HG03025 (cell line): ENCODE measurements around the gene GKAP1.
"Not testable (repeated sequence)": the region's sequence is repeated elsewhere in the genome, so short reads cannot be mapped to it uniquely, and the experiment has no call there.

Experiments
- ATAC-seq: cut with Tn5 transposase; IDR thresholded peaks from one replicate; pipeline ENCODE4 v1.9.1; 2021; ENCODE audit warnings: mild to moderate bottlenecking, moderate library complexity; ENCODE audit not compliant: unreplicated experiment, low FRiP score

GKAP1 gene

DNA sequence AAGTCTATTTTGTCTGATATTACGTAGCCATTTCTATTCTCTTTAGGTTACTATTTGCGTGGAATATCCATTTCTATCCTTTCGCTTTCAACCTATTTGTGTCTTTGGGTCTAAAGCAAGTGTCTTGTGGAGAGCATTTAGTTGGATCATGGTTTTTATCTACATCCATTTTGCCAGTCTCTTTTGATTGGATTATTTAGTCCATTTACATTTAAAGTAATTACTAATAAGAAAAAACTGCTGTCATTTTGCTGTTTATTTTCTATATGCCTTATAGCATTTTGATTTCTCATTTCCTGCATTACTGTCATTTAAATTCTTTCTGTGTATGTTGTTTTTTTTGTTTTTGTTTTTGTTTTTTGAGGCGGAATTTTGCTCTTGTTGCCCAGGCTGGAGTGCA lies 83.8 kb downstream of the GKAP1 start:
- ATAC-seq, result no peak

DNA sequence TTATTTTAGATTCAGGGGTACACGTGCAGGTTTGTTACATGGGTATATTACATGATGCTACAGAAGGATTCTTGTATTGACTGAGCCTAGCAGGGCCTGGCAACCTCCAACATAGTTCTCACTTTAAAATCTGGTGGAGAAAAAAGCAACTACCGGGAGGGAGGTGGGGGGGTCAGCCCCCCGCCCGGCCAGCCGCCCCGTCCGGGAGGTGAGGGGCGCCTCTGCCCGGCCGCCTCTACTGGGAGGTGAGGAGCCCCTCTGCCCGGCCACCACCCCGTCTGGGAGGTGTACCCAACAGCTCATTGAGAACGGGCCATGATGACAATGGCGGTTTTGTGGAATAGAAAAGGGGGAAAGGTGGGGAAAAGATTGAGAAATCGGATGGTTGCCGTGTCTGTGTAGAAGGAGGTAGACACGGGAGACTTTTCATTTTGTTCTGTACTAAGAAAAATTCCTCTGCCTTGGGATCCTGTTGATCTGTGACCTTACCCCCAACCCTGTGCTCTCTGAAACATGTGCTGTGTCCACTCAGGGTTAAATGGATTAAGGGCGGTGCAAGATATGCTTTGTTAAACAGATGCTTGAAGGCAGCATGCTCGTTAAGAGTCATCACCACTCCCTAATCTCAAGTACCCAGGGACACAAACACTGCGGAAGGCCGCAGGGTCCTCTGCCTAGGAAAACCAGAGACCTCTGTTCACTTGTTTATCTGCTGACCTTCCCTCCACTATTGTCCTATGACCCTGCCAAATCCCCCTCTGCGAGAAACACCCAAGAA lies 88.8 kb downstream of the GKAP1 start:
- not testable (repeated sequence) for ATAC-seq

DNA sequence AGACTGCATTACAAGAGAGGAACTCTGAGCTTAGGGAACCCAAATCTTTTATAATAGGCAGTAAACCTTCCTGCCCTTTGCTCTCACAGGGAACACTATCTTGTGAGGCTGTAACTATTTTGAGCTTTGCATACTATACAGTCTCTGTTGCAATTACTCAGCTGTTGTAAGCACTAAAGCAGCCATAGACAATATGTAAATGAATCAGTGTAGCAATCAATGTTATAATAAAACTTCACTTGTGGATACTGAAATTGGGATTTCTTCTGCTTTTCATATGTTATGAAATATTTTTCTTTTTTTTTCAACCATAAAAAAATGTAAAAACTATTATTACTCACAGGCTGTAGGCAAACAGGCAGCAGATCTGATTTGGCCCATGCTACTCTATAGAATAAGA lies 93.1 kb downstream of the GKAP1 start:
- no peak for ATAC-seq

DNA sequence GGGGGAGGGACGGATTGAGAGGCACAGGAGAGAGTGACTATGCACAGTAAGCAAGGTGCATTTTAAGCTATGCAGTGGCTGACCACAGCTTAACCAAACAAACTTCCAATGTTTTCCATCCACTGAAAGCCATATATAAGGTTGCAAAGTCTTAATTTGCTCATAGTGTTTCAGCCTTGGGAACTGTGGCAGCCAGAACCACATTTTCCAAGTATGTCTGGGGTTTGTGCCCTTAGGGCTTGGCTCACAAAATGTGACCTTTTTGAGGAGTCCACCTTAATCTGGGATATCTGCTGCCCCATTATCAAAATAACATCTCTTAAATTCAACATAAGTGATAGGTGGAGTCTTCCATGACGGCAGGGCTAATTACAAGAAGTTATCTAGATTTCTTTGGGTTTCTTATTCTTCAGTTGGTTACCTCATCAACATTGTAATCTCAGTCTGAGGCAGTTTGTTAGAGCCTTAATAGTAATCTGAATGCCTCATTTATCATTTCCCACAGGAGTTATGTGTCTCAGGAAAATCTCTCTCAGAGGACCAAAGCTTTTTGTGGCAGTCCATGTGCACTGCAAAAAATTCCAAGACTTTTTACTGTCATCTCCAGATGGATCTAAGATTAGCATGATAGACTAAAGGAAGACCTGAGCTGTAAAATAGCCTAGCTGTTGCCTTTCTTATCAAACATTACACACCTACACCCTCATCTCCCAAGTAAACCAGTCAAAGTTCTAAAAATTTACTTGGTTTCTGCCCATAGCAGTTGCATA lies 94.7 kb downstream of the GKAP1 start:
- no peak for ATAC-seq

DNA sequence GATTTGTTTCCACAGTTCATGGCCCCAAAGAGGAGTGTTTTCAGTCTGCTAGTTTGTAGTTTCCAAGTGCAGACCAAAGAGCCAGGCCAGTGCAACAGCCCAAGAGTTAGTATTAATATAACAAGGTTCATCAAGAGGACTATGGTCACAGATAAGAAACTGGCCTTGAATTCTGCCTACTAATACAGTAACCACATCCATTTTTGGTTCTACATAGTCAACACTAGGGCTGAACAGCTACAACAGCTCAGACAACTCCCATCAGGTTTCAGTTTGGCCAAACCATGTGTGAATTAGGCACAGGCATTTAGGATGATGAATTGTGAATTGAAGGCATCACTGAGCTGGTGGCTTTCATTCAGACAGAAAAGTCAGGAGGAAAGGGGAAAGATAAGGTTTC lies 96.1 kb downstream of the GKAP1 start:
- ATAC-seq, result no peak

DNA sequence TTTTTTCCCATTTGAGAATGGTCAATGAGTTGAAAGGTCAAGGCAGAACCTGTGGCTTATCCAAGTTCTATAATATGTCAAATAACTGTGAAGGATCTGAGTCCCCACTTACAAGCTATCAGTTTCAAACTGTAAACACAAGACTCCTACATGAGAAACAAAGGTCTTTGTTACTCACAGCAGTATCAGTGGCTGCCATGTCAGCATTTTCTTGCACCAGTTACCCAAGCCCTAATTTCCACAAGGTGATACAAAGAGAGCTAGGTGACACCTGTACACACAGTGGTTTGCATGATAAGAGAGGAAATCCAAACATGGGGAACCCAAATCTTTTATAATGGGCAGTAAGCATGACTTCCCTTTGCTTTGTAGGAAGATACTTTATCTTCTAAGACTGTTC lies 101.8 kb downstream of the GKAP1 start:
- ATAC-seq, result no peak

DNA sequence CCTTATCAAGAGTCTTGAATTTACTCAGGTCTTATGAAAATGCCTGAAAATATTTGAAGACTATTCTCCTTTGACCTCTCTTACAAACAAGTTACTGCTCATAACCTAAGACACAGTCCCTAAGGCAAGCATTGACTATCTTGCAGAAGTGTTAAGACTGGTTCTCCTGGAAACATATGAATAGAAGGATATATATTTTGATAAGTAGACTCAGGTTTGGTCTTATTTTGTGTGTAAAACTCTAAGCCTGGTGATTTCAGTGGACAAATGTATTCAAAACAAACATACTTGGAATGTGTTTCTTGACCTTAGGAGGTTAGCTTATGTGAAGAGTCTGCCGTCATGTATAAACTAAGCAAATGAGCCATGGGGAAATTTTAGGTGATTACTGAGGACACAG lies 102.3 kb downstream of the GKAP1 start:
- ATAC-seq, result no peak

DNA sequence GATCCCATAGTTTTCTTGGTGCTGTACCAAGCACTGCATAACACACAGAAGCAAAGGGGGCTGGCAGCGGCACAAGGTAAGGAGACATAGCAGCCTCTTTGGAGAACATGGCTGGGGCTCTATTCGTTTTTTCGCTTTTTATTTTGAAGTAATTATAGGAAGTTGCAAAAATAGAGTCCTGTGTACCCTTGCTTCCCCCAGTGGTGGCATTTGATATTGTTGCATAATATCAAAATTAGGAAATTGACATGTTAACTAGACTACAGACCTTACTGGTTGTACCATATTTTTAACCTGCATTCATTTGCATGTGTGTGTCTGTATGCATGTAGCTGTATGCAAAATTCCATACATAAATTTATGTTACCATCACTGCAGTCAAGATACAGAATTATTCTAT lies 103.2 kb downstream of the GKAP1 start:
- ATAC-seq, result no peak

DNA sequence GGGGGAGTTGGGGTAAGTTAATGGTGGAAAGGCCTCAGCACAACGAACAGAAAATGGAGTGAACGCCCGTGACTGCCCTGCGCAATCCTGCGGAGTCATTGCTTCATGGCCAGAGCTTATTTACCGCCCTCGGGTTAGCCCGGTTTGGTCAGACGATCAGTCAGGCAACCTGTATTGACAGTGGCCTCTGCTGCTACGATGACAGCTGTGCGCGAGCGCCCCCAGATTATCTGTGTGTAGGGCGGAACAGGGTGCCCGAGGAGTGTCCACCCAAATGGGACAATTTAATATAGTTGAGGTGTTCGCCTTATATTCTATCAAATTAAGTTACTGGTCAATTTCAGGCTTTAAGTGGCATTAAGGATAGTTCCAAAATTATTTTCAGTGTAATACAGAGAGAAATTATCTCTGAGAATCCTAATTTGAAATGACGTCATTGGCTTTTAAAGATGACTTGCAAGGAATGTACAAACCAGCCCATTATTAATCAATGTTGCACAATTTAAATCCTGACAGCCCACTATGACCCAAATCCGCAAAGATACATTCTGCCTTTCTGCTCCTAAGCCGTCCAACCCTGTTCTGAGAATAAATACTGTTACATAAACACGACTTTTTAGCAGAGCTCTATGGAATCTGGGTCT lies 108.9 kb downstream of the GKAP1 start:
- ATAC-seq, result peak; percentile 50

DNA sequence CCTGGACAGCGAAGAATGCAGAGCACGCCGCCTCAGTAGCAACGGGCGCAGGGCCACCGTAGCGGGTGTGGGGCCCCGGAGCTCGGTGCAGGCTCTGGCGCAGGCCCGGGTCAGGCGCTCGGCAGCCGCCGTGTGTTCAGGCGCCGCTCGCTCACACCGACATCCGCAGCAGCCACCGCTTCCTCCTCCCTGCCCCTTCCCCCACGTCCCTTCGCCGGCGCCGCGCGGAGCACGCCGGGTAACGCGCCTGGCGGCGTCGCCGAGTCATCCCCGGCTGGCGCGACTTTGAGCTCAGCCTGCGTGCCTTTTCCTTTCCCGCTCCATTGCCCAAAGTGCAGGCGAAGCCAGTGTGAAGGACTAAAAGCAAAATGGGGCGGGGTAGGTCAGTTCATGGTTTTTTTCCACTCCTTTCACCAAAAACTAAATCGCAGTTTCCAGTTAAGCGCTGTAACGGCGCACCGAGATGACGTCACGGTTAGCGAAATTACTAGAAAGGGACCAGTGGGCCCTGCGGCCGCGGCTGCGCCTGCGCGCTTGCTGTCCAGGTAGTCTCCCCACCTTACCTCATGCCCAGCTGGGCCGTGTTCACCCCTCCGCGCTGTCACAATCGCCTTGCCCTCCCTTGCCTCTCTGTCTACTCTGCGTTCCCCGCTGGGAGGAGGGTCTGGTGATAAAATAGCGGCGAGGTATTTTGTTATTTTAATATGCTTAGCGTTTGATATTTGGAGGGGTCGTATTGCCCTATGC lies 109.6 kb downstream of the GKAP1 start, which contains the start of gene UBQLN1:
UBQLN1 (minus strand) TSS at position 191 of the 747 bp plus-strand sequence. CDS start 279 bp downstream, outside the sequence.
- ATAC-seq, result peak; percentile 81

DNA sequence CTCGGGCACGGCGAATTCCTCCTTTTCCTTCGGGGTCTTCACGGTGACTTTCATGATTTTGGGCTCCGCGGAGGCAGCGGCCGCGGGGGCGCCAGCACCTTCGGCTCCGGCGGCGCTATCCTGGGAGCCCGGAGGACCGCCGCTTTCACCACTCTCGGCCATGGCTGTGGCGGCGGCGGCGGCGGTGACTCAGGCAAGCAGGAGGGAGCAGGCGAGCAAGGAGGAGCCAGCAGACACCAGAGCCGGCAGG lies 110.1 kb downstream of the GKAP1 start:
- peak; percentile 38 for ATAC-seq

DNA sequence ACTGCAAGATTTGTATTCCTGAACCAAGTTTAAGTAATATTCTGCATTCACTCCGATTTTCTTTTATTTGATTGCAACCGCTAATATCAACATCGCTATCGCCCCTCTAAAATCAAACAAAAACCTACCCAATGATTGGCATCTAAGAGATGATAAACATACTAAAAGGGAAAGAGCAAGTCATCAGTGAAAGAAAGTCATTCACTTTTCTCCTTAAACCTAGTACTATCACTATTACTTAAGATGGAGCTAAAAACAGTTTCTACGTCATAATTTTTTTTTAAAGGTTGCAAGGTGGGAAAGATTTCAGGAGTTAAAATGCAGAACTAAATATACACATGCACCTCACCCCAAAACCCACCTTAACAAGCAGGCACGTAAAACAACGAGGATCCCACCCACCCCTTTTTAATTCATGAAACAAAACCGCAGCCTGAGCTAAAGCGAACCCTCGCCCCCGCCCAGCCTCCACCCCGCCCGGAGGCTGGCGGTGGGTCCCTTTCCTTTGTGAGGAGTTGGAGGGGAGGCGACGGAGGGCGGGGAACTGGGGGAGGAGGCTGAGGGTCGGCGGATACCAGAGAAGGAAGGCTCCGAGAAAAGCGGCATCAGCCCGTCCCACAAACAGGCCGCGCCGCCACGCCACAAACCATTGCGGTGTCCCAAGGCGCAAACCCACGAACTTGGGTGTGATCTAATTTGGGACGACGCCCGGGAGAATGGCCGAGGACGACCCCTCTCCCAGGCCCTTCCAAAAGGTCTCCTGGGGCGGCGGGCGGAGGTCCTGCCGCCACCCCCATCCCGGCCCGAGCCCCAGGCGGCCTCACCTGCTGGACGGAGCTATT lies 110.7 kb downstream of the GKAP1 start:
- peak; percentile 17 for ATAC-seq

DNA sequence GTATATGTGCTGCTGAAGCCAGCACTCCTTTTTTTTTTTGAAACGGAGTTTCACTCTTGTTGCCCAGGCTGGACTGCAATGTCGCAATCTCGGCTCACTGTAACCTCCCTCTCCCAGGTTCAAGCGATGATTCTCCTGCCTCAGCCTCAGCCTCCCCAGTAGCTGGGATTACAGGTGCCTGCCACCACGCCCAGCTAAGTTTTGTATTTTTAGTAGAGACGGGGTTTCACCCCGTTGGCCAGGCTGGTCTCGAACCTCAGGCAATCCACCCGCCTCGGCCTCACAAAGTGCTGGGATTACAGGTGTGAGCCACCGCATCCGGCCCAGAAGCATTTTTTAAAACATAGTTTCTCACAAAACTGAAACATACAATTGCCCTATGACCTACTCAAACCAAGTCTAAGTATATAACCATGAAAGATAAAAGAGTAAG lies 112.3 kb downstream of the GKAP1 start:
- not testable (repeated sequence) for ATAC-seq

DNA sequence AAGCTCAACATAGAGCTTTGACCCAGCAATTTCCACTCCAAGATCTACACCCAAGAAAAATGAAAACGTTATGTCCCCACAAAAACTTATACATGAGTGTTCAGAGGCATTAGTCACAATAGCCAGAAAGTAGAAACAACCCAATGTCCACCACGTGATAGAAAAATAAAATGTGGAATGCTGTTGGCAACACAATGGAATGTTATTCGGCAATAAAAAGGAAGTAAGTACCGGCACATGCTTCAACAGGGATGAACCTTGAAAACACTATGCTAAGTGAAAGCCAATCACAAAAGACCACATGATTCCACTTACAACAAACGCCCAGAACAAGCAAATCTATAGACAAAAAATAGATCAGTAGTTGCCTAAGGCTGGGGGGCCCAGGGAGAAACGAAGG lies 115.8 kb downstream of the GKAP1 start:
- ATAC-seq, result no peak

DNA sequence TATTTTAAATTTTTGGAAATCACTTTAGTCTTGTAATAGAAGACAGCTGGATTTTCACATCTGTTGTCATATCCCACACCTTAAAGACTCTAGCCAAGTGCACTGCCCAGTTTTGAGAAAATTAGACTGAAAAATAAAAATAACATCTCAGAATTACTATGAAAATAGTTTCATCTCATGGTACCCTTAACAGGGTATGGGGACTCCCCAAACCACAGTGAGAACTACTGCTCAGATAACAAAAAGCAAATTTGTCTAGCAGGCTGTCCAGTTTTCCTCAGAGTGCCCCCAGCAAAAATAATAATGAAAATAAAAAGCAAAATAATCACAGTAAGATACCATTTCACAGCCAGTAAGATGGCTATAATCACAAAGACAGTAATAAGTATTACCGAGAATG lies 116.3 kb downstream of the GKAP1 start:
- ATAC-seq, result no peak

DNA sequence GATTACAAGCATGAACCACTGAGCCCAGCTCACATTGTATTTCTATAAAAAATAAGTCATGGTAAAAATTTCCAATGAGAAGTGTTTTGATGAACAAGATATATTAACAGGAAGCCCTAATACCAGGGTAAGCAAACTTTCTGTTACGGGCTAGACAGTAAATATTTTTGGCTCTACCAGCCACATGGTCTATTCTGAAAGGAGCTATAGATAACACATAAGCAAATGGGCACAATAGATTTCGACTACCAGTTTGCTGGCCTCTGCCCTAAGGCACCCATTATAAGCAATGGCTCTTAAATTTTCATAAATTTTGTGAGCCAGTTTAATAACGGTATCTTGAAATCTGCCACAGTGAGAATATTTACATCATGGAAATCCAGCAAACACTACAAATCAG lies 118.0 kb downstream of the GKAP1 start:
- ATAC-seq, result peak; percentile 68

DNA sequence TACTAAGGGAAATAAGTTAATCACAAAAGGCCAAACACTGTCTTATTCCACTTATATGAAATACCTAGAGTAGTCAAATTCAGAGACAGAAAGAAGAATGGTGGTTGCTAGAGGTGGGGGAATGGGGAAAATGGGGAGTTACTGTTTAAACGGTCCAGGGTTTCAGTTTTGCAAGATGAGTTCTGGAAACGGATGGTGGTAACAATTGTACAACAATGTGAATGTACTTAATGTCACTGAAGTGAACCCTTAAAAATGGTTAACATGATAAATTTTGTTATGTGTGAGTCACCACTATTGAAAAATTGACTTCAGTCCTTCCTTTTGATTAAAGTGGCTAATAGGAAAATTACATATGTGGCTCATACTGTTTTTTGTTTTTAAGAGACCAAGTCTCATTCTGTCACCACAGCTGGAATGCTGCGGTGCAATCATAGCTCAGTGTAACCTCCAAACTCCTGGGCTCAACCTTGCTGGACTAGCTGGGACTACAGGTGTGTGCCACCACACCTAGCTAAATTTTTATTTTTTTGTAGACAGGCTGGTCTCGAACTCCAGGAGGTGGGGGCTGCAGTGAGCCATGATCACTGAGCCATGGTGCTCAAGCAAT lies 118.5 kb downstream of the GKAP1 start:
- peak; percentile 21 for ATAC-seq

DNA sequence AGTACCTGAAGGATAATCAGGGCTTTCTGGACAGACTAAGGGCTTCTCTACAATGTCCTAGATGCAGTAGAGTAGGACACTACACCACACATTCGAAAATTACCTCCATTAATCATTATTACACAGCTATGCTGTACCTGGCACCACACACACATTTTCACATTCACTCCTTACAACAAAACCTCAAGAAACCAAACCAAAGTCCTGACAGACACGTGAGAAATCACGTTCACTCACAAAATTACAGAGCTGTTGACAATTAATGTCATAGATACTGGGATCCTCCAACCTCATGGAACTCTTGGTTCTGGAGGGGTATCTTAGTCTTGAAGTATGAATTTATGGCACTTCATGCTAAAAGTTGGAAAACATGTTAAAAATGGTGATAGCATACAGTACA lies 126.1 kb downstream of the GKAP1 start:
- ATAC-seq, result no peak
